NCI-H2029 treated with DMSO at 0.1 percent for 48 hours (cell line): Measurements from ENCODE around the gene KNTC1.
"Not testable (repeated sequence)": the region's sequence is repeated elsewhere in the genome, so short reads cannot be mapped to it uniquely, and the experiment has no call there.

ENCODE experiments used
- DNase-seq: peaks from one replicate; lab custom pipeline; 2025; lab: John Stamatoyannopoulos, UW

The KNTC1 gene

GRCh38 chr12:122646517-122647217 is 119.6 kb downstream of the KNTC1 start:
- DNase-seq: no peak

- DNase-seq: no peak
Measured at GRCh38 chr12:122651520-122652224, 124.6 kb downstream of the KNTC1 start.

- DNase-seq: not testable (repeated sequence)
Measured at GRCh38 chr12:122653291-122653690, 126.2 kb downstream of the KNTC1 start.

- no peak for DNase-seq
Measured at GRCh38 chr12:122656298-122656697, 129.2 kb downstream of the KNTC1 start.

GRCh38 chr12:122659579-122659978 is 132.5 kb downstream of the KNTC1 start:
- DNase-seq: peak; percentile 8

- no peak for DNase-seq
Measured at GRCh38 chr12:122661246-122661645, 134.2 kb downstream of the KNTC1 start.

- DNase-seq: no peak
Measured at GRCh38 chr12:122661938-122662337, 134.9 kb downstream of the KNTC1 start.

GRCh38 chr12:122665349-122665748 is 138.3 kb downstream of the KNTC1 start:
- no peak for DNase-seq

- no peak for DNase-seq
Measured at GRCh38 chr12:122665759-122666158, 138.7 kb downstream of the KNTC1 start.

- no peak for DNase-seq
Measured at GRCh38 chr12:122668268-122668667, 141.2 kb downstream of the KNTC1 start.

GRCh38 chr12:122669397-122670070 is 142.5 kb downstream of the KNTC1 start:
- DNase-seq: no peak

GRCh38 chr12:122672515-122672914 is 145.5 kb downstream of the KNTC1 start:
- DNase-seq: no peak
